GM18519 (cell line): ENCODE measurements around the gene PRC1.
"Not testable (repeated sequence)": the region's sequence is repeated elsewhere in the genome, so short reads cannot be mapped to it uniquely, and the experiment has no call there.

Experiments used
- ATAC-seq: cut with Tn5 transposase; IDR thresholded peaks from one replicate; pipeline ENCODE4 v1.9.1; 2021; ENCODE audit warnings: mild to moderate bottlenecking, moderate library complexity; ENCODE audit not compliant: unreplicated experiment, low FRiP score

Gene PRC1

GRCh38 chr15:90994417-90995311 is at the start of gene PRC1:
TSS of gene PRC1 (minus strand) at chr15:90994535. CDS start at chr15:90994417, 118 bp downstream.
- ATAC-seq: peak; percentile 84

DNA sequence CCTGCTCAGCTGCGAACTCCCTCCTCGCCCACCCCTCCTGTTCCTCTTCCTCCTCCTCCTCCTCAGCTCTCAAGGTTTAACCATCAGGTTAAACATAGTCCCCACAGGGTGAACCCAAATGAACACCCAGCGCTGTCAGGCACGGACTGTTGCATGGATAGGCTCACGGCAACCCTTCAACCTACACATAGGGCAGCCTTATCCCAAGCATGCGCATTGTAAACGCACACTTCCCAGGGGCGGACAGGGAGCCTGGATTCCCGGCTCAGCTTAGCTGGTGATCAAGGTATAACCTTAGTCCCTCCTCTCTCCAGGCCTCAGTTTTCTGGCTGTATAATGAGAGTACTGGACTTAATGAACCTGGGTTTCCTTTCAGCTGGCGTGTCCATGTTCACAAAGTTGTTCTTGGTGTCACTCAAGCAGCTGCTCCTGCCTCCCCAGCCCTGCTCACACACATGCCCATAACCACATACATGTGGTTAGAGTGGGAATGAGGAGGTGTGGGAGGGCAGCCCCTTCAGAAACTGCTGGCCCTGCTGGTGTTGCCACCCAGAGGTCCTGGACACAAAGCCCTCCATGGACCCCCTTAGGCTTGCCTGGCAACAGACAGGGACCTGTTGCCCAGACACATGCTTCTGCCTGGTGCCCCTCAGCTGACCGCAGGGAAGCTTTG is 49.0 kb upstream of the PRC1 start:
- ATAC-seq: no peak

DNA sequence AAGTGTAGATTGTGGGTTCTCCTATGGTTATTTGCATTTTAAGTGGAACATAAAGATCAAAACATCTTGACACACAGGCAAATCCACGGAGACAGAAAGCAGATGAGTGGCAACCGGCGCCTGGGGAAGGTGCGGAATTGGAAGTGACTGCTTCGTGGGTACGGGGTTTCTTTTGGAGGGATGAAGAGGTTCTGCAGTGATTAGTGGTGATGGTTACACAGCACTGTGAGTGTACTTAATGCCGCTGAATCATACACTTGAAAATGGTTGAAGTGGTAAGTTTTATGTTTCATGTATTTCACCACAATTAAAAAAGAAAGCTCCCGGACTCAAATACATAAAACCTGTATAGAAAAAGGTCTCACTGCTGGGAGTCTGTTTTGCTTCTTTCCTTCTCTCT is 46.5 kb upstream of the PRC1 start:
- no peak for ATAC-seq

- no peak for ATAC-seq
These were observed 45.7 kb upstream of the PRC1 start for GRCh38 chr15:91039996-91040395.

- no peak for ATAC-seq
These were observed 38.8 kb upstream of the PRC1 start for GRCh38 chr15:91032919-91033803.

GRCh38 chr15:91031796-91032195 is 37.5 kb upstream of the PRC1 start:
- no peak for ATAC-seq

DNA sequence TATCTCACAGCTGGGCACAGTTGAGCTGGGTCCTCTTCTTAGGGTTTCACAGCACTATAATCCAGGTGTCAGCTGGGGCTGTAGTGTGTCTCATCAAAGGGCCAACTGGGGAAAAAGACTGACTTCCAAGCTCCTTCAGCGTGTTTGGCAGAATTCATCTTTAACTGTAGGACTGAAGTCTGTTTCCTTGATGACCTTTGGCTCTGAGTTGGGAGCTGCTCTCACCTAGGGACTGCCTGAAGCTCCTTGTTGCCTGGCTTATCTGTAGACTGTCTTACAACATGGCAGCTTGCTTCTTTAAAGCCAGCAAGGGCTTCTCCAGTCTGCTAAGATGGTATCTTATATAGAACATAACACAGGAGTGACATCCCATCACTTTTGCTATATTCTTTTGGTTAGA is 33.3 kb upstream of the PRC1 start:
- ATAC-seq: no peak

DNA sequence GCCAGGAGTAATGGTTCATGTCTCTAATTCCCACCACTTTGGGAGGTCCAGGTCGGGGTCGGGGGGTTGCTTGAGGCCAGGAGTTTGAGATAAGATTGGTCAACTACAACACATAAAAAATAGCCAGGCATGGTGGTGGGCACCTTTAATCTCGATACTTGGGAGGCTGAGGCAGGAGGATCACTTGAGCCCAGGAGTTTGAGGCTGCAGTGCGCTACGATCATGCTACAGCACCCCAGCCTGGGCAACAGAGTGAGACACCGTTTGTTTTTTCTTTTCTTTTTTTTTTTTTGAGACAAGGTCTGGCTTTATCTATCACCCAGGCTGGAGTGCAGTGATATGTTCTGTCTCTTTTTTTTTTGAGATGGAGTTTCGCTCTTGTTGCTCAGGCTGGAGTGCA is 29.4 kb upstream of the PRC1 start:
- no peak for ATAC-seq

DNA sequence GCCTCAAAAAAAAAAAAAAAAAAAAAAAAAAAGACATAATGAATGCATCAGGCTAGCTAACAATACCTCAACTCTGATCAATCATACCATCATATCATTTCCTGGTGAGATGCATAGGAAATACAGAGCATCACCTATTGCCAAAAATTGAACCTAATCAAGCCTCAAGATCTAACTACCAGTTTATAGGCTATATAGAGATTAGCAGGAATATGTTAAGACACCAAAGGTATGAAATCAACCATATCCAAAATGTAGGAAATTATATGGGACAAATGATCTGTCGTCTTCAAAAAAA is 28.4 kb upstream of the PRC1 start:
- no peak for ATAC-seq

DNA sequence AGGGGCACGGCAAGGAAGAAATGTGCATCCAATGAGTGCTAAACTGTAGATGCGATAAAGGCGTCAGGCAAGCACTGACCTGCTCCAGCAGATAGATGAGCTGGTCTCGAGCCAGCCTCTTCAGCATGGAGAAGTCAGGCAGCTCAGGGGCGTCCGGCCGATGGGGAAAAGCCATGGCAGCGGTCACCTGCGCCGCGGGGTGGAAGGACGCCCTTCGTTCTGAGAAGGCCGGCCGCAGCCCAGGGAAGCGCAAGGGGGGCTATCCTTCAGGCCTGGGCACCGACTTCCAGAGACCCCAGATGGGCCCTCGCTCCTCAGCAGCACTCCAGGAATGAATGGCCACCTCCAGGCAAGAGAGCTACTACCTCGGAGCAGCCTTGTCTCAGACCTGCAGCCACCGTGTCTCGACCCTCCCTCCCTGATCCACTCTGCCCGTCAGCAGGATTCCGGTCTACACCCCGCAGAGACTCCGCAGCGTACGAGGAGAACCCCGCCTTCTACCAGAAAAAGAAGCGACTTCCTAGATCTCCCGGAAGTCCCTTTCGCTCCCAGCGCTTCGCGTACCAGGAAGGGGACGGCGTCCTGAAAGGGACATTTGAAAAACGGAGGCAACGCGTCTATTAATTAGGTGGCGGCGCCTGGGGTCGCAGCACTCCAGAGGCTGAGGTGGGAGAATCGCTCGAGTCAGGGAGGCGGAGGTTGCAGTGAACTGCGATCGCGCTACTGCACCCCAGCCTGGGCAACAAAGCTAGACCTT is 27.9 kb upstream of the PRC1 start, which contains the start of gene VPS33B:
Gene VPS33B, minus strand, starts transcription at position 520 of the 757 bp plus-strand sequence. Its CDS starts 345 bp downstream, at position 175.
- peak; percentile 46 for ATAC-seq

DNA sequence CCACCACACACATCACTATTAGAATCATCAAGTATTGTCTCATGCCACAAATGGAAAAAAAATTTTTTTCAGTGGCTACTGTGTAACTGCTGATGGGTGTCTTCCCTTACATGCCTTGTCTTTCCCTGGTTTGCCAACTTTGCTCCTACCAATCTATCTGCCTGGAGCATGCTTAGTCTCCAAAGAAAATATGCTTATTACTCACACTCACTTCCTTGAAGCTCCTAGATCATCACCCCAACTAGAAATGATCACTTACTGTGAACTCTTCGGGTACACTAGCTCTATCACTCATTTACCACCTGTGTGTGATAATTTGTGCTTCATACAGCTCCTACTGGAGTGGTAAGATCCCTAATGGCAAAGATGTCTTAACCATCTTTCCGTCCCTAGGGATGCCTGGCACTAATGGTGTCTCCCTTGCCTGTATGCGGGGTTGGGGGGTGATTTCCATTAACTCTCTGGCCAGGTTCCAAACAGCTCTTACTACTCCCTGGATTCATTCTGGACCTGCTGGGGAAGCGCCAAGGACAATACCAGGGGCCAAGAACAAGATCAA is 27.3 kb upstream of the PRC1 start:
- ATAC-seq: no peak

DNA sequence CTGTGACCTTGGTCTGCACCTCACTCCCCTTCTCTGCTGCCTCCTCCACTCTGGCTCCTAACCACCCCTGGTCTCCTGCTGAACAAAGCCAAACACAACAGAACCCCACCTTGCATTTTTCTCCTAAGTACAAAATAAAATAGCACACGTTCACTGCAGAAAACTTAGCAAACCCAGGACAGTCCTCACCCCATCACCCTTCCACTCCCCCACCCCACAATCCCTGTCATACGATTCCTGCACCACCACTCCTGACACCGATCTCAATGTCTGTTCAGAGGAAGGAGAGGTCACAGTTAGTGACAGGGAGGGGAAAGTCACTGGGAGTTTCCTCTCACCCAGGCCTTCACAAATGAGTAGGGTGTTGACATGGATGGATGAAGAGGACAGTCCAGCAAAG is 23.8 kb upstream of the PRC1 start:
- ATAC-seq: no peak

- no peak for ATAC-seq
These were observed 23.4 kb upstream of the PRC1 start for GRCh38 chr15:91017716-91018115.

- not testable (repeated sequence) for ATAC-seq
These were observed 19.4 kb upstream of the PRC1 start for GRCh38 chr15:91013701-91014100.

DNA sequence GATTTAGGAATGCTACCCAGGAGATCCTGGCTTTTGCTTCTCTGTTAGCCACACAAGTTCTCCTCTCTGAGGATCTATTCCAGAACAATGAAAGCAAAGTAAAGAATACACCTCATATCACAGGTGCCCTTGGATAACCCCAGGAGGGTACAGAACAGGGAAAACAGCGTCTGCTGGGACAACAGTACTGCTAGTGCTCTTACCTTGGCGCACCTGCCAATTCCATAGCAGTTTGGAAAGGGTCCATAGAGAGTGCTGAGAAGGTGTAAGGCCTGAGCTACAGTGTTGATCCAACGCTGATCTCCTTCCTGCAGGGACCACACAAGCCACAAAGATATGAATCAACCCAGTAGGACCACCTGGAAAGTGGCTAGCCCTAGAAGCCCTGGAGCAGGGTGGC is 12.9 kb upstream of the PRC1 start:
- ATAC-seq: no peak

DNA sequence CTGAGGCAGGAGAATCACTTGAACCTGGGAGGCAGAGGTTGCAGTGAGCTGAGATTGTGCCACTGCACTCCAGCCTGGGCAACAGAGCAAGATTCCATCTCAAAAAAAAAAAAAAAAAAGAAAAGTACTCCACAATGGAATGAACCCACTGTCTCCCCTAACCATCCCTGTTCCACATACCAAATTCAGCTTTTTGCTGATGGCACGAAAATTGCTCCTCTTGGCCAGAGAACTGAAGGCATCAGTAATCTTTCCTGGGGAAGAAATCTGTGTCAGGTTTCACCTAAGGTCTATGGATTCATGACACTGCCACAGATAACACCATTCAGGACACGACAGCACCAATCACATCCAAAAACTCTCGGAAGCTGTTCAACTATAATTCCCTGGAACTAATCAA is 6.9 kb upstream of the PRC1 start:
- ATAC-seq: no peak

DNA sequence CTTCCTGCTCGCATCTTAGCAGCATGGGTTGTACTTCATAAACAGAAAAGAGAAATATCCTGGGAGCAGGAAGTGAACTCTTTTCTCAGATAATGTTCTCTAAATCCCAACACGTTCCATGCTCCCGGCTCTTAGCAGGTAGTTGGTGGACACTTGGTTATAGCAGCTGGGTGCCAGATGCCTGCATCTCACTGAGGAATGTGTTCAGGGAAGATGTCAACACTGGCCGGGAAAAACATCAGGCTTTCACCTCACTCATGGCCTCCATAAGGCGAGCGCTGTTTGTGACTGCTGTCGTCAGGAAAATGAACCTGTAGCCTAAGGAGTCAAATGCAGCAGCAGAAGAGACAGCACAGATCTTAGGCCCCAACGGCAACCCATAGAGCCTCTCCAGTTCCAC is 4.4 kb upstream of the PRC1 start:
- no peak for ATAC-seq

GRCh38 chr15:90994059-90994416 is 297 bp downstream of the PRC1 start:
- ATAC-seq: peak; percentile 9

DNA sequence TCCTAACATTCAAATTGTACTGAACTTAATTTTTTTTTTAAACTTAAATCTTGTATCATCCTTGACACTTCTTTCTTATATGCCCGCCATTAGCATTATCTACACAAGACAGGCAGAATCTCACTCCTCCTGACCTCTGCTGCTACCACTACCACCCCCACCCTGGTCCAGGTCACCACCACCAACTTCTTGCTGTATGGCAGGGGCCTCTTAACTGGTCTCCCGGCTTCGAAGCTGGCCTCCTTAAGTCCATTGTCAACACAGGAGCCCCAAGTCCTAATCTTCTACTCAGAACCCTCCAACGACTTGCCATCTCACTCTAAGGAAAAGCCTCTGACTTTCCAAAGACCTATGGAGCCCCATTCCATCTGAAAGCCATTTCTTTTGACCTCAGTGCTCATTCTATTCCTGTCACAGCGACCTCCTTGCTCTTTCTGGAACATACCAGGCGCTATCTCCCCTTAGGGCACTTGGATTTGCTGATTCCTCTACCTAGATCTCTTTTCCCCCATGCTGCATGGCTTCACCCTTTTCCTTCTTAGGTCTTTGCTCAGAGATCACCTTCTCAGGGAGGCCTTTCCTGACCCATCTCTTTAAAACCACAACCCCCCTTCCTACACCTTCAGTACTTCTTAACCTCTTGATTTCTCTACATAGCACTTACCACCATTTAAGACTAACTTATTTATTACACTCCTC is 2.6 kb downstream of the PRC1 start:
- no peak for ATAC-seq
